ENCODE data around the gene AFAP1L2.

Gene AFAP1L2

DNA sequence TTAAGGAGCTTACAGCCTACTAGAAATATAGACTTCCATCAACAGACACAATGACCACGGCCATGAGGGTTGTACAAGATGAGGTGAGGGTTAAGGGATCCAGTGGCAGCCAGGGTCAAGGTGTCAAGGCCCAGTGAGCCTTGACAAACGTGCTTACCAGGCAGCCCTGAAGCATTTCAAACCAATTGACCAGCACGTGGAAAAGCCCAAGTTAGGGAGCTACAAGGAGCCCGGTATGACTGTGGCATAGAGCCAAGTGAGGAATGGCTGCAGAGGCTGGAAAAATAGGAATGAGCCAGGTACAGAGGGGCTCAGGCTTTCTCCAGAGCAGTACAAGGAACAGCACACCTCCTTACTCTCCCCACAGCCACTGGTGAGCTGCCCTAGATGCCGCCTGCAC lies 12.7 kb downstream of the AFAP1L2 start:
- no peak for DNase-seq (ENCODE audit: low read depth in 1 of 2, low spot score in 1 of 2)

DNA sequence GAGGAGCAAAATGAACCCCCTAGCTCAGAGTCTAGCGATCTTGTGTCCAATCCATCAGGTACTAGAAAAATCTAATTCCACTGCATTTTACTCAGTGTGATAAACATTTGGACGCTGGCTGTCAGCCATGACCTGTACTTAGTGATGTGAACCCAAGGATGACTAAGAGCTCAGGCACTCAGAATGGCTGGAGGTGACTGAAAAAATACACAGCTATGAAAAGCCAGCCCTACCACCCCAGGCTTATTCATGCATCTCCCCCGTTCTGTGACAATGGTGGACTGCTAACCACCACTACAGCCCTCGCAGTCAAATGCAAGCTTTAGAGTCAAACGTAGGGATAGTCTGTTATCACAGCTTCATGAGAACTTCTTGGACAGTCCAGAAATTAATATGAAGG lies 14.9 kb downstream of the AFAP1L2 start:
- DNase-seq (ENCODE audit: low read depth in 1 of 2, low spot score in 1 of 2), result no peak

DNA sequence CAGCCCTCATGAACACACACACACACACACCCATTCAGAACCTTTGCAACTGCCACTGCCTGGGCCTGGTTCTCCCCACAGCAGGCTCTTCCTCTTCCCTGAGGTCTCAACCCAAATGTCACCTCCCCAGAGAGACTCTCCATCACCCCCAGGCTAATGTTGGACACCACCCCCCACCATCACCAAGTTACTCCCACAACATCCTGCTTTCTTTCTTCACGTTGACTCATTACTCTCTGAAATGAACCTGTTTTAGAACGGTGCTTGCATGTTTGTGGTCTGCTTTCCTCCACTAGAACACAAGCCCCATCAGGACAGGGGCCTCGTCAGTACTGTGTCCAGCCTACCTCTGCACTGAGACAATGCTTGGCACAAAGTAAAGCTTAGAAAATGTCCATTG lies 16.0 kb downstream of the AFAP1L2 start:
- DNase-seq (ENCODE audit: low read depth in 1 of 2, low spot score in 1 of 2), result no peak

DNA sequence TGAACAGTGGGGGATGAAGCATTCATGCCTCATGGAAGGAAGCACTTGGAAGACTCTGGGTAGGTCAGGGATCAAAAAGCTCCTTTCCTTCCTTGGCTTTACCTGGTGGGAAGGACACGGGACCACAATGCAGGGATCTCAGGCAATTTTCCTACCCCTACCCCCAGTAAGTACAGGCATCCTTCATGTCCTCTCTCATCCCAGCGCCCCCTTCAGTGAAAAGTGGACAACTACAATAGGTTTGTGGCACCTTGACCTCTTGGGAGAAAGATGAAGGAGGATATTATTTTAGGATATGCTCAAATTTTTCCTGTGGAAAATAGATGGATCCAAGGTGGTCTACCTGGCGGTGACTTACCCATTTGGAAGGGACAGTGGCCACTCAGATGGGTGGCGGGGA lies 16.5 kb downstream of the AFAP1L2 start:
- no peak for DNase-seq (ENCODE audit: low read depth in 1 of 2, low spot score in 1 of 2)

DNA sequence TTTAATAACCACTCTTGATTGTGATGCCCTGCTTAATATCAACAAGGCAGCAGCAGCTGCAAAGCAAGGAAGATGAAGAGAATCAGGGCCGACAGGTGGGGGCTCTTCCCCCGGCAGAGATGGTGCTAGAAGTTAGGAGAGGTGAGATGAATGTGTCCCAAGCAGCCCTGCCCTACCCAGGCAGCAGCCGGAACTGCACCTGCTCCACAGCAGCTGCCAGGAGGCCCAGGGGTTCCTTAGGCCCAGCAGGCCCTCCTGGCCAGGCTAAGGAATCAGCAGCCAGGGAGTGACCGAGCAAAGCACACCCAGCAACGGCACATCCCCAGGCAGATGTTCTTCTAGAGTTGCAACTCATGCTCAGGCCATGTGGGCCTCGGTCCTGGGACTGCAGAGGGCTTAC lies 17.9 kb downstream of the AFAP1L2 start:
- no peak for DNase-seq (ENCODE audit: low read depth in 1 of 2, low spot score in 1 of 2)

DNA sequence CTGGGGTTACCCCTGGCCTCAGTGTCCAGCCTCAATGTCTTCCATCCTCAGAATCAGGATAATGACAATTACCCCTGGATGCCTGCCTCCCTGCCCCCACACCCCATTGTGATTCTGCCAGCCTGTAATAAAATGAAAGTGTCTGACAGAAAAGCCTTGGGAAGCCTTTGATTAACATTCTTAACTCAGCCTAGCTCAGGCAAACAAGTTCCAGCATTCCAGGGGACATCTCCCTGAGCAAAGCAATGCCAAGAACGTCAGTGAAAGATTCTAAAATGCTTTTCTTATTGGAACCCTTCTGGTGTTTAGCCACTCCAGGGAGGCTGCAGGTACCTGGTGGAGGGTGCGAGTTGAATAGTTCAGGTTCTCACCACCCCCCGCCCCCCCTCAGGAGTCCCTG lies 18.7 kb downstream of the AFAP1L2 start:
- DNase-seq (ENCODE audit: low read depth in 1 of 2, low spot score in 1 of 2), result no peak

DNA sequence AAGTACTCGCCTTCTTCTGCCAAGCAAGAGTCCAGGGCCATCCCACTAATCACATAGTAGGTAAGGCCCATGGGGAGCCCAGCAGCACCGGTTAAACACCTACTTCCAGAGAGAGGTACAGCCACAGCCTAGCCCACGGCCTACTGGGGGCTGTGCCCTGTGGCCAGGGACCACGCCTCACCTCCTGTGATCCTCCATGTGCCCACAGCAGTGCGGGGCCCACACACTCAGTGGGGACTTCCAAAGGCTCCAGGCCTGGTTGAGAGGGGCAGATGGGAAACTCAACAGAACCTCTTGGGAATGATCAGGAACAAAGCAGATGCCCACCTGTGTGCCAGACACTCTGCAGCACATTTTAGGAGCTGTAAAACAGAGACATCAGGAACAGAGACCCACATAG lies 19.7 kb downstream of the AFAP1L2 start:
- DNase-seq (ENCODE audit: low read depth in 1 of 2, low spot score in 1 of 2), result no peak

DNA sequence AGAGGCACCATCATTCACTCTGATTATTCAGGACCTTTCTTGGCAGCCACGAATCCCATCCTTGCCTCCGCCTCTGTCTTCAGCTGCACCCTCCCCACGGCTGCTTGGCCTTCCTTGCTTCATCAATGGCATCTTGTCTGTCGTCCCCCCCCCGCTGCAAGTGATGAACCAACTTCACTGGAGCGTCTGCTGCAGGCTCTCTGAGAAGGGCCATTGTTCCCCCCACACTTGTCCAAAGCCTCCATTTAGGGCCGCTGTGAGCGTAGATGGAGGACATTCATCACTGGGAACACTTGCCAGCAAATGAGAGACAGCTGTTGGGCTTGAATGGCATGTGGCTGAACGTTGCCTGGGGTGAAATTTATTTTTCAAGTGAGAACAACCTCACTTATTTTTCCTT lies 20.1 kb downstream of the AFAP1L2 start:
- no peak for DNase-seq (ENCODE audit: low read depth in 1 of 2, low spot score in 1 of 2)

DNA sequence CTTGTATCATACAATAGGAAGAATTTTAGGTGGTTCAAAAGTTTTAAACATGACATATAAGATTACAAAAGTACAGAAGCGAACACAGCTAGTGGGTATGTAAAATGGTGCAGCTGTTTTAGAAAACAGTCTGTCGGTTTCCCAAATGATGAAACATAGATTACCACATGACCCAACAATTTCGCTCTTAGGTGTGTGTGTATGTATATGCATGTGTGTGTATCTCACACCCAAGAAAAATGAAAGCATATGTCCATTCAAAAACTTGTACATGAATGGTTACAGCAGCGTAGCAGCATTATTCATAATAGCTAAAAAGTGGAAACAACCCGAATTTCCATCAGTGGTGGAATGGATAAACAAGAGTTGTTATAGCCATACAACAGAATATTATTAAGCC lies 23.5 kb downstream of the AFAP1L2 start:
- no peak for DNase-seq (ENCODE audit: low read depth in 1 of 2, low spot score in 1 of 2)

DNA sequence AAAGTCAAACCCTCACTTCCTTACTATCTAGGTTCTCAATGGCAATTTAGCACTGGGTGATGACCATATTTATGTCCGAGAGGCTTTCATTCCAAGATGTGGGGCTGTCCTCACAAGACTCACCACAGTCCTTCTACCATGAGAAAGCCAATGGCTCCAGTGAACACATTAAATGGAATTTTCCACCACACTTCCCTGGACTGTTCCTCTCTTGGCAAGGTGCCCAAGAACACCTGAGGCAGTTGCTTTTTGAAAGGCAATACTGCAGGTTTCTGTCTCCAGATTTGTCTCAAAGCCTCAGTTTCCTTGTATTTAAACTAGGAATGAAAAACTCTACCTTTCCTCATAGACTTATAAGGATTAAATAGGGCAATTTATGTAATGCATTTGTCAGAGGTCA lies 24.2 kb downstream of the AFAP1L2 start:
- DNase-seq (ENCODE audit: low read depth in 1 of 2, low spot score in 1 of 2), result no peak

DNA sequence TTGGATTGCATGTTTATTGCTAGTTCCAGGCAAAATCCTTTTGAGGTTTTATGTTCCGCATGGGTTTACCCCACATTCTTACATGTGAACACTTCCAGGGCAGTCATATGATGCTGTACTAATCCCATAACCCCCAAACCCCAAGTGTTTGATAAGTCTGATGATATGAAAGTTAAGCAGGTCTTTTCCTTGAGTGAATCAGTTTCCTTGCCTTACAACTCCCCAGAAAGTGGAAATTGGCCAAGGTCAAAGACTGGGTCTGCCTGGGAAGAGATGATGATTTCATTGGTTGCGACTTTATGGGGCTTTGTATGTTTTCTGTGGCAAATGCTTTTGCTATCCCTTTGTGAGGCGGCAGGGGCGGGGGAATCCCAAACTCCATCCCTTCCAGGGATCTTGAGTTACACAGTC lies 24.7 kb downstream of the AFAP1L2 start:
- DNase-seq (ENCODE audit: low read depth in 1 of 2, low spot score in 1 of 2), result no peak

DNA sequence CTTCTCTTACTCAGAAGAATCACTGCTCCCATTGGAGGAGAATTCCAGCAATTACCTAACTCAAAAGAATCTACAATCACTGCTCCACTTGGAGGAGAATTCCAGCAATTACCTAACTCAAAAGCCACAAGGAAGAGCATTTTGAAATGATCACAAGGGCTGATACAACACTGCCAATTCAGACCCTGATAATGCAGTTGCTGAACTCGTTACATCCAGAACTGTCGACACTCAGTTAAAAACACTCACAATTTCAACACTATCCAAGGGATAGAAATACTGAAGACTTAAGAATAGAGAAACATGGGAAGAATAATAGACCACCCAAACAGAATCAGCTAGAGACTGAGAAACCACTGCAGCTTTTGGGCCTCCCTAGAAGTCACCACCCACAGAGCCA lies 27.8 kb downstream of the AFAP1L2 start:
- no peak for DNase-seq (ENCODE audit: low read depth in 1 of 2, low spot score in 1 of 2)

DNA sequence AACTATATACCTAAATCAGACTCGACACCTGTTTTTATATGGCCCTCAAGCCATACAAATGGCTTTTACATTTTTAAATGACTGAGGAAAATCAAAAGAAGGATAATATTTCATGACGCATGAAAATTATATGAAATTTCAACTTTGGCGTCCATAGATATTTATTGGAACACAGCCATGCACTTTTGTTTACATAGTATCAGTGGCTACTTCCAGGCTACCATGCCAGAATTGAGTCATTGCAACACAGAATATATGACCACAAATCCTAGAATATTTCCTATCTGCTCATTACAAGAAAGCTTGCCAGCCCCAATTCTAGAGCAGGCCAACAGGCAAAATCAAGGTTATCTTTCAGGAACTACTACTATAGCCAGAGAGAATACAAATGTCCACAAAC lies 29.3 kb downstream of the AFAP1L2 start:
- no peak for DNase-seq (ENCODE audit: low read depth in 1 of 2, low spot score in 1 of 2)

DNA sequence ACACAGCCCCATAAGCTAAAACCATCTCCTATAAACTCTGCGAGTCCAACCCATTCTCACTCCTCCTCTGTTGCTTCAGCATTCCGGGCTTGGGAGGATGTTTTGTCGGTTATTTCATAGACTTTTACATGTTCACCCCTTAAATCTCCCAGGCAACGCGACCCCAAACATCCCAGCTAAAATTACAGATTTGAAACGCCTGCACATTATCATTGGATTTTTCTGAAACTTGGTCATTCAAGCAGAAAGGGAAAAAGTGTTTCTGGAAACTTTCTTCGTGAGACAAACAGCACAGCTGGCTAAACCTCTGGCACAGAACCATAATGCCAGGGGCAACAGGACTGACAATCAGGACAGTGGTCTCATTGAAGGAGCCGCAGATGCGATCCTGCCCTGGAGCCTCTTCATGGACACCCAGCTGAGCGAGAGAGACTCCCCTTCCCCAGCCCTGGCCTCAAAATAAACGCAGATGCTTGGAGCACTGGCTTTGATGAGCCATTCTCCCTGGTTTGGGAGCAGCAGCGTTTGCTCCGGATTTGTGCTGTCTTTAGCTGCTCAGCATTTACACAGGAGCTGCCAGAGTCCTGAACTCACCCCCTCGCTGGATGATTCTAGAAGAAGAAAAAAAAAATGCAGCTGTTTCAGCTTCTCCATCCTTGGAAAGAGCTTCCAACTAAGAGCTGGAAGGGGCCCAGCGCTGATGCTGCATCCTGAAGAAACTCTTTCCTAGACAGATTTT lies 30.1 kb downstream of the AFAP1L2 start:
- no peak for DNase-seq (ENCODE audit: low read depth in 1 of 2, low spot score in 1 of 2)

DNA sequence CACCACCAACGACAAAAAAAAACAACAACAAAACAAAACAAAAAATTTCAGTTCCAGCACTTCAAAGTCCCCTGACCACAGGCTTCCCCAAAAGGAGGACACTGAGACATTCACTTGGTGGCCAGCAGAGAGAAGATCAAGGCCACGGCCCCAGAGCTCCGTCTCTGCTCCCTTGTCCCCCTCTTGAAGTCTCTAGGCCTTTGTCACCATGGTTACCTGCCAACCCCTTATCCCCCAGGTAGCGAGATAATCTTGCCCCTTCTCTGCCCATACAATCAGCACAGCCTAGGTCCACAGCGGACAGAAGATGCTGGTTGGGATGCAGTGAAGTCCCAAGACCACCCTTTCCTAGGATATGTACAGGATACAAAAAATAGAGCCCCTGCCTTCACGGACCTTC lies 30.7 kb downstream of the AFAP1L2 start:
- DNase-seq (ENCODE audit: low read depth in 1 of 2, low spot score in 1 of 2), result no peak

DNA sequence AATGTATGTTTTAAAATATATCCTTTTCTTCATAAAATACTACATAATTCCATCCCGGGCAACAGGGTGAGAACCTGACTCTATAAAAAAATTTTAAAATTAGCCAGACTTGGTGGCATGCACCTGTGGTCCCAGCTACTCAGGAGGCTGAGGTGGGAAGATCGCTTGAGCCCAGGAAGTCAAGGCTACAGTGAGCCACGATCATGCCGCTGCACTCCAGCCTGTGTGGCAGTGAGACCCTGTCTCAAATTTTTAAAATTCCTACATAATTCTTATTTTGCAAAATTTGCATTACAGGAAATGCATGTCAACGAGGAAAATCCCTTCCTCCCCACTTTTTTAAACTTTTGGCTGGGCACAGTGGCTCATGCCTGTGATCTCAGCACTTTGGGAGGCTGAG lies 31.3 kb downstream of the AFAP1L2 start:
- no peak for DNase-seq (ENCODE audit: low read depth in 1 of 2, low spot score in 1 of 2)

DNA sequence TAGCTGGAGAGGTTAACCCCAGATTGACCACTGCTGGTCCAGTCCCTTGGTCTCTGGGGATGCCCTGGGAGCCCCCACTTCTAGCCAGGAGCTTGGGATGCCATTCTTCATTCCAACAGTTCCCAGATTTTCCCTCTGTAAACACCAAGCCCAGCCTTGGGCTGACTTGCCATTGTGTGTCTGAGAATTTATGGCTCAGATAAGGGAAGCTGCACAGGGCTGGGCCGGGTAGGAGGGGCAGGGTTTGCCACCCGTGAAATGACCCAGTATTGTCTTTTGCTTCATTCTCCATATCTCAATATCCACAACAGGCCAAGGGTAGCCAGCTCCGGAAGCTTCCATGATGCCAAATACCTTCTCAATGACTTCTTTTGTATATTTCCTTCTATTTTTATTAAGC lies 32.1 kb downstream of the AFAP1L2 start:
- DNase-seq (ENCODE audit: low read depth in 1 of 2, low spot score in 1 of 2), result no peak

DNA sequence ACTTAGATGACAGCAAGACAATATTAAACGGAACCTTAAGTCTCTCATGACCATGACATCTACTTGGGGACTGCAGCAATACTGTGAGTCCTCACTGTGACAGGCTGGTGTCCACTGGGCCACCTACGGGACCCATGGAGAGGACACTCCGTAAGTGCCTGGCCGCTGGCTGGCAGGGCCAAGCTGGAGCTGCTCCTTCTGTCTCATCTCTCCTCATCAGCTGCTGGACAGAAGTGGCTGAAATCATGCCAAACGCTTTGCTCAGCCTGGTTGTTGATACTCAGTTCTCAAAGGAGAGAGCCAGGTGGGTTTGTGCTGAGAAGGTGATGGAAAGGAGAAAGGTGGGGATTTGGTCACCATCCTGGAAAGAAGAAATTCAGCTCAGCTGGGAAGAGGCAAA lies 33.3 kb downstream of the AFAP1L2 start:
- no peak for DNase-seq (ENCODE audit: low read depth in 1 of 2, low spot score in 1 of 2)

DNA sequence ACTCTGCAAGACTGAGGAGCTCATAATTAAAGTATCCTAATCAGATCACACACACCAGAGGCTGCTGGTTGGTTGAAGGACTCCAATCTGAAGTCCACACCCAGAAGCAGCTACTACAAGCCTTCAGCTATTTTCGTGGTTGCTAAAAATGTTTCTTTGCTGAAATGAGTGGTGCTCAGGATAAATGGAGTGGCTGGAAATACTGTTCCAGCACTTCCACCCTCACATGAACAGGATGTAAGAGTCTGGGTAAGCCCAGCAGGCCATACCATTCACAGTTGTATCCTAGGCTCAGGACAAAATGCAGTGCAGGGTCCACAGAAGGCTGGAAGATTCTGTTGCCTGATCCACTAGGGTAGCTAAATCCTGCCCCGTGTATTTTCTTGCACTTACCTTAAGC lies 34.1 kb downstream of the AFAP1L2 start:
- no peak for DNase-seq (ENCODE audit: low read depth in 1 of 2, low spot score in 1 of 2)

DNA sequence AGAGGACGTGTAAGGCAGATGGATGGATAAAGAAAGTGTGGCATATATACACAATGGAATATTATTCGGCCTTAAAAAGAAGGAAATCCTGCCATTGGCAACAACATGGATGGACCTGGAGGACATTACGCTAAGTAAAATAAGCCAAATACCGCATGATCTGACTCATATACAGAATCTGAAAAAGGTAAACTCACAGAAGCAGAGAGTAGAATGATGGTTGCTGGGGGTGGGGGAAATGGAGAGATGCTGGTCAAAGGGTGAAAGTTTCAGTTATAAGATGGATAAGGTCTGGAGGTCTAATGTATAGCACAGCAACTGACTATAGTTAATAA lies 36.3 kb downstream of the AFAP1L2 start:
- DNase-seq (ENCODE audit: low read depth in 1 of 2, low spot score in 1 of 2), result no peak

DNA sequence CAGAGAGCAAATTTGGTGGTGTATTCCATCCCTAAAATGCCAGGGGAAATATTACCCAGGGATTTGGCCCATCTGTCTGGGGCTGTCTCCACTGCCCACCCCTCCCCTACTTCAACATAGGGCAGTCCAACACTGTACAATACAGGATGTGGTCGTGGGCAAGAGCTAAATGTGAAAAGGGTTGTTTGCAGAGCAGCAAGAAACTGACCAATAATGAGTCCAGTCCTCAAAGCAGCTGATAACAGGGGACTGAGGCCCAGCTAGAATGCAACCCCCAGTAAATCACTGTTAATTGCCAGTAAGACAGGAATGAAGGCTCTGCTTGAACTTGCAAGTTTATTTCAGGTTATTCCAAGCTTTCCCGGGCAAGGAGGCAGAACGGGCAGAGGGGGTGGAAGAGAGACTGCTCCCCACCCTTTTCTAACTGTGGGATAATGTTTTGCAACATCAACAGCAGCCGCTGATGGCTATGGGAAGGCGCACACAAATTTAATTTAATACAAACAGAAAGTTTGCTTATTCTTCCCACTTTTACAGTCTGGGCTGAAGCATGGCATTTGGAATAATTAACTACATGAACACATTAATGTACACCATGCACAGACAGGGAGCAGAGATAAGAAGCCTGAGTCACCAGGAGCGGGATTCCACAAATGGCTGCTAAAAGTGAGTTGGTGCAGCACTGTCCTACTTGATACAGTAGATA lies 36.8 kb downstream of the AFAP1L2 start:
- no peak for DNase-seq (ENCODE audit: low read depth in 1 of 2, low spot score in 1 of 2)

DNA sequence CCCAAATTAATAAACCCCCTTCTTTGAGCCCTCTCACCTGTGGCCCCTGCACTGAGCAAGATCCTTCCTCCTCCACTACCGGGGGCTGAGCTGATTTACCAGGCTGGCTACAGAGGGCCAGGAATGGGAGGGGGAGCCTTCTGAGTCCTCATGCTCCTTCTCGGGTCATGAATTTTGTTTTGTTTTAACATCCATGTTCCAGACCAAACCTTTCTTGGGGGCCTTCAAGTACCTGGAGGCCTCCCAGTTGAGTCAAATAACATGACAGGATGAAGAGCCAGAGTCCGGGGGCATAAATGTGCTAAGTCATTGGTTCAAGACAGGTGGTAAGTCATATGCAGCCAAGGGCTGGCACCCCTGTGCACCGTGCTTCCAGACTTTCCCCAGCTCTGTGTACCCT lies 39.6 kb downstream of the AFAP1L2 start:
- DNase-seq (ENCODE audit: low read depth in 1 of 2, low spot score in 1 of 2), result no peak

DNA sequence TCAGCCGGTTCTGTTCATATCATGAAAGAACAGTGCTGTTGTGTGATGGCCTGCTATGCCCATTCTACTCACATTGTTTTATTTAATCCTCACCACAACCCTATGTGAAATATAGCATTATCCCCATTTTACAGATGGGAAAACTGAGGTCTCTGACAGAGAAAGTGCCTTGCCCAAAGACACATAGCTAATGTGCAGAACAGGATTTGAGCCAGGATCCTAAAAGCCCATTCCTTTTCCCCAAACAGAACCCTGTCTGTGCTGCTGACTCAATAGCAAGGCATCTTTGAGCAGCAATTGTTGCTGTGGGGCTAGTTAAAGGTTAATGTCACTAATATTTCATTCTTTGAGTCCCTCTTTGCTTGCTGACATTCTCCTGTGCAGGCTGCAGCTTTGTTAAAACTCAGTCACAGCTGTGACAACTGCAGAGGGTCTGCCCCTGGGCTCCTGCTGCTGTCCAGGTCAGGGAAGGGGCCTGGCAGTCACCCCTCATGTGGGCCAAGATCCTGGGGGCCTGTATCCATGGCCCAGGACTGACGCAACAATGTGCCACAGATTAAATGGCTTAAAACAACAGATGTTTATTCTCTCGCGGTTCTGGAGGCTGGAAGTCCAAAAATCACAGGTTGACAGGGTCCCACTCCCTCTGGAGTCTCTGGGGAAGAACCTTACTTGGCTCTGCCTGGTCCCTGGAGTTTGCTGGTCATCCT lies 40.4 kb downstream of the AFAP1L2 start:
- DNase-seq (ENCODE audit: low read depth in 1 of 2, low spot score in 1 of 2), result no peak

Data from stimulated activated CD4-positive, alpha-beta T cell treated with anti-CD3 and anti-CD28 coated beads, Interleukin-15, amount 100 ng/mL, for 1 hour (primary cell).